Measurements from ENCODE around the gene FCER1G. TPM values are rescaled to one million over a fixed set of nuclear protein-coding genes. Genes with fewer than 3 reads are reported as not detected.

The FCER1G gene
- total and polyA plus RNA-seq, 9 of the 15 experiments (the other 6 are each of a cell fraction or from before 2014, with no cell fraction given) = 0.15 to 0.69 (median 0.31) TPM; not detected in 2

GRCh38 chr1:161225534-161226319, 10.6 kb downstream of the FCER1G start, which contains the start of gene TOMM40L (continued):
- TF ChIP-seq FOSL1 (tag; conservative IDR thresholded peaks at IDR 0.05) (no peak), ZFP1 (CRISPR knock-in tag; IDR thresholded peaks at IDR 0.05) (no peak), MECOM (CRISPR knock-in tag; IDR thresholded peaks at IDR 0.05) (no peak), SNAPC5 (CRISPR knock-in tag; IDR thresholded peaks at IDR 0.05) (no peak), MAFK (IDR thresholded peaks at IDR 0.05; ENCODE audit: low read length) (no peak), ZNF77 (CRISPR knock-in tag; IDR thresholded peaks at IDR 0.05) (no peak), CBX8 (IDR thresholded peaks at IDR 0.05; ENCODE audit: borderline replicate concordance, extremely low read depth, low read depth, low read length, poor library complexity, severe bottlenecking) (no peak), PTRF (tag; IDR thresholded peaks at IDR 0.05) (no peak), NRF1 (conservative IDR thresholded peaks at IDR 0.05 in 1 of 2, IDR thresholded peaks at IDR 0.05 in 1 of 2) (peak; percentile 47 to 53), RFX1 (IDR thresholded peaks at IDR 0.05) (no peak), SMARCA4 (IDR thresholded peaks at IDR 0.05) (no peak), NELFE (IDR thresholded peaks at IDR 0.05; ENCODE audit: insufficient read depth, insufficient read length) (no peak), CXXC5 (CRISPR knock-in tag; IDR thresholded peaks at IDR 0.05) (peak; percentile 45; the same call in 1 of the 2 replicates), MCM7 (IDR thresholded peaks at IDR 0.05) (no peak), POLR2A (conservative IDR thresholded peaks at IDR 0.05) (peak; percentile 87), ZNF778 (CRISPR knock-in tag; IDR thresholded peaks at IDR 0.05) (no peak), CBFA2T2 (conservative IDR thresholded peaks at IDR 0.05) (no peak), ZNF143 (CRISPR knock-in tag; IDR thresholded peaks at IDR 0.05) (no peak), ZNF212 (CRISPR knock-in tag; IDR thresholded peaks at IDR 0.05) (no peak), ATF1 (CRISPR knock-in tag; IDR thresholded peaks at IDR 0.05) (no peak), ATF1 (tag; IDR thresholded peaks at IDR 0.05) (peak; percentile 78), TRIM24 (IDR thresholded peaks at IDR 0.05) (no peak), ETV1 (tag; conservative IDR thresholded peaks at IDR 0.05; ENCODE audit: low read depth) (no peak), TCFL5 (CRISPR knock-in tag; conservative IDR thresholded peaks at IDR 0.05) (no peak), YBX1 (IDR thresholded peaks at IDR 0.05) (no peak), SNRNP70 (optimal IDR thresholded peaks at IDR 0.05; ENCODE audit: low read depth, low read length) (no peak), SRSF9 (IDR thresholded peaks at IDR 0.05; ENCODE audit: borderline replicate concordance, low read depth, low read length) (no peak), KLF10 (CRISPR knock-in tag; IDR thresholded peaks at IDR 0.05) (no peak), RFX5 (IDR thresholded peaks at IDR 0.05; ENCODE audit: low read depth, low read length) (no peak), RBM14 (IDR thresholded peaks at IDR 0.05; ENCODE audit: borderline replicate concordance, insufficient read depth, low read depth, low read length) (no peak)
- TF ChIP-seq, protein P1, sequence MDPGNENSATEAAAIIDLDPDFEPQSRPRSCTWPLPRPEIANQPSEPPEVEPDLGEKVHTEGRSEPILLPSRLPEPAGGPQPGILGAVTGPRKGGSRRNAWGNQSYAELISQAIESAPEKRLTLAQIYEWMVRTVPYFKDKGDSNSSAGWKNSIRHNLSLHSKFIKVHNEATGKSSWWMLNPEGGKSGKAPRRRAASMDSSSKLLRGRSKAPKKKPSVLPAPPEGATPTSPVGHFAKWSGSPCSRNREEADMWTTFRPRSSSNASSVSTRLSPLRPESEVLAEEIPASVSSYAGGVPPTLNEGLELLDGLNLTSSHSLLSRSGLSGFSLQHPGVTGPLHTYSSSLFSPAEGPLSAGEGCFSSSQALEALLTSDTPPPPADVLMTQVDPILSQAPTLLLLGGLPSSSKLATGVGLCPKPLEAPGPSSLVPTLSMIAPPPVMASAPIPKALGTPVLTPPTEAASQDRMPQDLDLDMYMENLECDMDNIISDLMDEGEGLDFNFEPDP (CRISPR knock-in tag; IDR thresholded peaks at IDR 0.05) = no peak
- TF ChIP-seq, protein P2, sequence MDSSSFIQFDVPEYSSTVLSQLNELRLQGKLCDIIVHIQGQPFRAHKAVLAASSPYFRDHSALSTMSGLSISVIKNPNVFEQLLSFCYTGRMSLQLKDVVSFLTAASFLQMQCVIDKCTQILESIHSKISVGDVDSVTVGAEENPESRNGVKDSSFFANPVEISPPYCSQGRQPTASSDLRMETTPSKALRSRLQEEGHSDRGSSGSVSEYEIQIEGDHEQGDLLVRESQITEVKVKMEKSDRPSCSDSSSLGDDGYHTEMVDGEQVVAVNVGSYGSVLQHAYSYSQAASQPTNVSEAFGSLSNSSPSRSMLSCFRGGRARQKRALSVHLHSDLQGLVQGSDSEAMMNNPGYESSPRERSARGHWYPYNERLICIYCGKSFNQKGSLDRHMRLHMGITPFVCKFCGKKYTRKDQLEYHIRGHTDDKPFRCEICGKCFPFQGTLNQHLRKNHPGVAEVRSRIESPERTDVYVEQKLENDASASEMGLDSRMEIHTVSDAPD (CRISPR knock-in tag; IDR thresholded peaks at IDR 0.05) = no peak
